ENCODE results near the gene SH3BP1.

The SH3BP1 gene

DNA sequence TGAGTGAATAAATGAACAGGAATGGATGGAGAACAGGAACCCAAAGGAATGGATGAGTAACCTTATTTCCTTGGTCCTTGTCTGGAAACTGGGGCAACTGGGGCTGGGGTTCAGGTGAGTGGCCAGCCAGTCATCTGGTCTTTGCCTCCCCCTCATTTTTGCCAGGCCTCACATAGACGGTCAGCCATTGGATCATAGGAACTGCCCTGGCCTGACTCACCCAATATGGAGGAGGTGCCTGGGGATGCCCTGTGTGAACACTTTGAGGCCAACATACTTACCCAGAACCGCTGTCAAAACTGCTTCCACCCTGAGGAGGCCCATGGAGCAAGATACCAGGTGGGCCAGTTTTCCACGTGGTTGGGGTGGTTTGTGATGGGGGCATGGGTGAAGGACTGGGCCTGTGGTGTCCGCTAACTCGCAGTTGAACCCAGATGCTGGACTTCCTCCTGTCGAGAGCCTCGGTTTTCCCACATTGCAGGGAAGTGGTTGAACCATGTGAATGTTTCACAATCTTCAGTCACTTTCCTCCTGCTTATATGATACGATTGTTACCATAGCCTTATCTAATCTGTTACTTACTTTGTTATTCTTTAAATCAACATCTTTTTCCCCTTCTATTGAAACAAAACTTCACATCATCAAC is 61.8 kb downstream of the SH3BP1 start:
- FAIRE-seq: no peak

DNA sequence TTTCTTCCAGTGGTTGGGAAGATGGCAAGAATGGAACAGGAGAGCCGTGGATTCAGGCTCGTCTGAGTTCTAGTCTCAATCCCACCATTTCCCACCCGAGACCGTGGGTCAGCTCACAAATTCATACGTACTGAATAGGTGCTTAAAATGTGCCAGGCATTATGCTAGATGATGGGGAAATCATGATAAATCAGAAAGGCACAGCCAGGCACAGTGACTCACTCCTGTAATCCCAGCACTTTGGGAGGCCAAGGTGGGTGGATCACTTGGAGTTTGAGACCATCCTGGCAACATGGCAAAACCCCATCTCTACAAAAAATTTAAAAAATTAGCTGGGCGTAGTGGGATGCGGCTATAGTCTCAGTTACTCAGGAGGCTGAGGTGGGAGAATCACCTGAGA is 64.4 kb downstream of the SH3BP1 start:
- FAIRE-seq (no peak), DNase-seq (ENCODE audit: insufficient read length, low spot score) (no peak)

More for the DNA sequence above, 61.8 kb downstream of the SH3BP1 start:
- DNase-seq (ENCODE audit: insufficient read length, low spot score): no peak

DNA sequence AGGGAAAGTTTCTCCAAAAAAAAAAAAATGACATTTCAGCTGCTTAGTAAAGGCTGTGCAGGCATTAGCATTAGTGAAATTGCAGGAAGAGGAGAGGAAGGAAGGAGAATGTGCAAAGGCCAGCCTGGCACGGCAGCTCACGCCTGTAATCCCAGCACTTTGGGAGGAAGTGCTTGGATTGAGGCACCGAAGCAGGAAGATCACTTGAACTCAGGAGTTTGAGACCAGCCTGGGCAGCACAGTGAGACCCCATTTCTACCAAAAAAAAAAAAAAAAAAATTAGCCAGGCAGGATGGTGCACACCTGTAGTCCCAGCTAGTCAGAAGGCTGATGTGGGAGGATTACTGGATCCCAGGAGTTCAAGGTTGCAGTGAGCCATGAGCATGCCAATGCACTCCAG is 65.2 kb downstream of the SH3BP1 start:
- FAIRE-seq: no peak
- DNase-seq (ENCODE audit: insufficient read length, low spot score): no peak

DNA sequence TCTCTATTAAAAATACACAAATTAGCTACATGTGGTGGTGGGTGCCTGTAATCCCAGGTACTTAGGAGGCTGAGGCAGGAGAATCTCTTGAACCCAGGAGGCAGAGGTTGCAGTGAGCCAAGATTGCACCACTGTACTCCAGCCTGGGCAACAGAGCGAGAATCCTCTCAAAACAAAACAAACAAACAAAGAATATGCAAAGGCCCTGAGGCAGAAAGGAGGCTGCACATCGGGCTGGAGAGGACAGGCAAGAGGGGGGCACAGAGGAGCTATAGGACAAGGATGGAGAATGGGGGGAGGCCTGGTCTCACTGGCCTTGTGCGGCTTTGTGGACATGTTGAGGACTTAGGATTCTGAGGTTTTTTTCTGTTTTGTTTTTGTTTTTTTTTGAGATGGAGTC is 65.7 kb downstream of the SH3BP1 start:
- DNase-seq (ENCODE audit: insufficient read length, low spot score) (no peak), FAIRE-seq (no peak)
